HepG2 (cell line): Measurements from ENCODE around the gene NDUFS1. TPM values are rescaled to one million over a fixed set of nuclear protein-coding genes. Genes with fewer than 3 reads are reported as not detected.
A peak's percentile ranks its signal among the peaks of the same experiment; 100 is the strongest.

Experiments used
- ATAC-seq: fragments of 200-7000 bp; cut with Tn5 transposase; 3 replicates; pipeline ENCODE4 v1.9.1; 2020; ENCODE audit warnings: mild to moderate bottlenecking, moderate library complexity
- BruUV-seq: library from RNA; stranded (reverse); fragments of 400-500 nt; replicated peaks from 2 replicates; lab custom pipeline; 2021; lab: Mats Ljungman, UMichigan
- CTCF ChIA-PET: fragments of 300-600 bp; formaldehyde crosslinking; extraction: SDS; loops from one replicate; lab custom pipeline; 2021; ENCODE audit warnings: low total read pairs, inconsistent platforms, low intra/inter-chr PET ratio; lab: Yijun Ruan, JAX
- POLR2A ChIA-PET: fragments of 350-600 bp; sonication (Branson Sonifier 250); formaldehyde crosslinking; loops from one replicate; lab custom pipeline; 2020; ENCODE audit warnings: antibody characterized with exemption, inconsistent platforms; lab: Yijun Ruan, JAX
- DNase-seq: peaks from one replicate; pipeline ENCODE4 v3.0.0-alpha.2; 2015; ENCODE audit warnings: low spot score
- FAIRE-seq: peaks from 3 replicates; lab custom pipeline; 2011; peaks lifted over from hg19 to GRCh38; lab: Jason Lieb, UNC
- H2AFZ ChIP-seq: one replicate; pipeline ENCODE4 v1.6.1; 2011; ENCODE audit warnings: low read length, inconsistent platforms
- H3K27ac ChIP-seq: fragments of 300-600 bp; 3 replicates; pipeline ENCODE4 v1.8.0; 2011; ENCODE audit warnings: mixed run types, mild to moderate bottlenecking, mixed read lengths, low read length, inconsistent platforms; ENCODE audit not compliant: insufficient read depth; ENCODE audit errors: extremely low read length
- H3K27me3 ChIP-seq, 2 experiments: fragments of 200-600 bp in 1 of 2; 2 replicates in 1 of 2; 3 replicates in 1 of 2; pipeline versions ENCODE4 v1.6.0 to v1.8.0; 2011; ENCODE audit warnings: low read length in 2 of 2, mild to moderate bottlenecking in 2 of 2, moderate library complexity in 2 of 2, inconsistent platforms in 1 of 2; ENCODE audit not compliant: insufficient read depth in 2 of 2, control insufficient read depth in 1 of 2
- H3K36me3 ChIP-seq, 2 experiments: fragments of 200-600 bp in 1 of 2; replicated peaks in 1 of 2; 2 replicates in 1 of 2; 3 replicates in 1 of 2; pipeline versions ENCODE4 v1.5.1 to v1.8.0; 2011; ENCODE audit warnings: low read length in 2 of 2, inconsistent platforms in 1 of 2; ENCODE audit not compliant: insufficient read depth in 2 of 2, control insufficient read depth in 1 of 2
- H3K4me1 ChIP-seq: 2 replicates; pipeline ENCODE4 v1.5.1; 2012; ENCODE audit warnings: low read length, inconsistent platforms; ENCODE audit not compliant: insufficient read depth
- H3K4me2 ChIP-seq: 2 replicates; pipeline ENCODE4 v1.6.0; 2011; ENCODE audit warnings: low read depth, low read length, inconsistent platforms
- H3K4me3 ChIP-seq, 3 experiments: fragments of 200-600 bp in 1 of 3; sonication (generic), shearing (Covaris generic) in 1 of 3; replicated peaks in 1 of 3; 2 replicates each; pipeline ENCODE4 v1.5.1; 2011 to 2016; ENCODE audit warnings: low read length in 3 of 3, inconsistent platforms in 2 of 3, low read depth in 2 of 3, mild to moderate bottlenecking in 2 of 3, control low read depth in 1 of 3, mixed read lengths in 1 of 3; ENCODE audit not compliant: insufficient read depth in 1 of 3
- H3K79me2 ChIP-seq: one replicate; pipeline ENCODE4 v1.6.1; 2011; ENCODE audit warnings: low read length, inconsistent platforms; ENCODE audit not compliant: insufficient read depth
- H3K9ac ChIP-seq: 2 replicates; pipeline ENCODE4 v1.6.0; 2011; ENCODE audit warnings: mild to moderate bottlenecking, low read depth, low read length, inconsistent platforms; ENCODE audit not compliant: insufficient read depth
- H3K9me3 ChIP-seq: 2 replicates; pipeline ENCODE4 v1.5.1; 2012; ENCODE audit warnings: mild to moderate bottlenecking, low read length
- H4K20me1 ChIP-seq: 2 replicates; pipeline ENCODE4 v1.6.0; 2011; ENCODE audit warnings: inconsistent platforms, mild to moderate bottlenecking, low read length, moderate library complexity; ENCODE audit not compliant: insufficient read depth
- ETV5 ChIP-seq: IDR thresholded peaks from 2 replicates; pipeline ENCODE4 v1.6.1; 2018; ENCODE audit warnings: missing biosample characterization, missing genetic modification reagents, inconsistent platforms, borderline replicate concordance
- FOXO1 ChIP-seq: sonication (generic); formaldehyde crosslinking; IDR thresholded peaks from 2 replicates; pipeline ENCODE4 v1.4.0; 2020; ENCODE audit warnings: missing genetic modification reagents
- MAFF ChIP-seq: IDR thresholded peaks from 2 replicates; pipeline ENCODE4 v1.6.1; 2011; ENCODE audit warnings: low read depth, low read length, improper control_type of control experiment
- MED1 ChIP-seq: sonication (generic); formaldehyde crosslinking; IDR thresholded peaks from 2 replicates; pipeline ENCODE4 v1.4.0; 2020; ENCODE audit warnings: missing genetic modification reagents
- MIXL1 ChIP-seq: IDR thresholded peaks from 2 replicates; pipeline ENCODE4 v1.6.1; 2016
- POGZ ChIP-seq: sonication (generic); formaldehyde crosslinking; IDR thresholded peaks from 2 replicates; pipeline ENCODE4 v1.4.0; 2020; ENCODE audit warnings: mild to moderate bottlenecking, missing genetic modification reagents
- RELA ChIP-seq: sonication (generic); formaldehyde crosslinking; IDR thresholded peaks from 2 replicates; pipeline ENCODE4 v1.4.0; 2020; ENCODE audit warnings: missing genetic modification reagents
- ZFP36 ChIP-seq: fragments of 150-350 bp; IDR thresholded peaks from 2 replicates; pipeline ENCODE4 v1.6.1; 2018; ENCODE audit warnings: borderline replicate concordance, low read length, low read depth; ENCODE audit not compliant: partially characterized antibody
- ZNF333 ChIP-seq: sonication (generic); formaldehyde crosslinking; IDR thresholded peaks from 2 replicates; pipeline ENCODE4 v1.4.0; 2020; ENCODE audit warnings: mild to moderate bottlenecking, missing genetic modification reagents, borderline replicate concordance
- ZNF460 ChIP-seq: sonication (generic); formaldehyde crosslinking; IDR thresholded peaks from 2 replicates; pipeline ENCODE4 v1.5.1; 2020; ENCODE audit warnings: missing genetic modification reagents, mild to moderate bottlenecking, borderline replicate concordance
- ZNF598 ChIP-seq: sonication (generic); formaldehyde crosslinking; IDR thresholded peaks from 2 replicates; pipeline ENCODE4 v1.5.1; 2020; ENCODE audit warnings: mild to moderate bottlenecking, missing genetic modification reagents, borderline replicate concordance
- ZNF724P ChIP-seq: sonication (generic); formaldehyde crosslinking; IDR thresholded peaks from 2 replicates; pipeline ENCODE4 v1.8.0; 2022; ENCODE audit warnings: missing genetic modification reagents, borderline replicate concordance
- ZNF891 ChIP-seq: sonication (generic); formaldehyde crosslinking; IDR thresholded peaks from 2 replicates; pipeline ENCODE4 v1.5.0; 2020; ENCODE audit warnings: mild to moderate bottlenecking, missing genetic modification reagents
- in situ Hi-C: cut with HindIII; loops from 2 replicates; pipeline ENCODE4 v1.10.0; 2017; ENCODE audit warnings: low pct_unique_long_range_greater_than_20kb; ENCODE audit not compliant: extremely low pct_ligation_motif_present
- intact Hi-C: fragments of 100-400 bp; cut with micrococcal nuclease; formaldehyde crosslinking; loops from one replicate; pipeline ENCODE4 v1.10.0; 2022; ENCODE audit not compliant: unreplicated experiment
- polyA plus RNA-seq, 8 experiments: library from polyadenylated mRNA; depleted of rRNA in 3 of 8; stranded (reverse) in 7 of 8; unstranded in 1 of 8; fragments of >200 nt; fragmentation: Illumina TruSeq in 4 of 8; extraction: Trizol in 4 of 8; gene quantifications; 2 replicates each; pipeline versions ENCODE4 v1.2.1 to v1.2.3, GENCODE V29; 2011 to 2016; ENCODE audit warnings: low read depth in 4 of 8, missing spikeins in 1 of 8, mixed read lengths in 1 of 8; ENCODE audit not compliant: insufficient read depth in 1 of 8
- total RNA-seq, 5 experiments: library from RNA; depleted of rRNA; stranded (reverse); fragments of >200 nt; fragmentation: Illumina TruSeq; extraction: Trizol; gene quantifications; 2 replicates each; pipeline ENCODE4 v1.2.3, GENCODE V29; 2016; ENCODE audit warnings: low read depth in 1 of 5
- TF ChIP-seq, protein P1 (sequence below): sonication (generic); IDR thresholded peaks from 2 replicates; pipeline ENCODE4 v1.6.1; 2016; ENCODE audit warnings: low read depth, borderline replicate concordance
- TF ChIP-seq, protein P2 (sequence below): sonication (generic); formaldehyde crosslinking; IDR thresholded peaks from 2 replicates; pipeline ENCODE4 v1.8.0; 2022; ENCODE audit warnings: missing genetic modification reagents, low read depth, mild to moderate bottlenecking, borderline replicate concordance
- TF ChIP-seq, protein P3 (sequence below): sonication (generic); formaldehyde crosslinking; IDR thresholded peaks from 2 replicates; pipeline ENCODE4 v1.5.0; 2020; ENCODE audit warnings: missing genetic modification reagents, mild to moderate bottlenecking, borderline replicate concordance

The NDUFS1 gene
- total and polyA plus RNA-seq, 2 of the 13 experiments (the other 11 are each of a cell fraction or from before 2014, with no cell fraction given) = 139 to 242 TPM

DNA sequence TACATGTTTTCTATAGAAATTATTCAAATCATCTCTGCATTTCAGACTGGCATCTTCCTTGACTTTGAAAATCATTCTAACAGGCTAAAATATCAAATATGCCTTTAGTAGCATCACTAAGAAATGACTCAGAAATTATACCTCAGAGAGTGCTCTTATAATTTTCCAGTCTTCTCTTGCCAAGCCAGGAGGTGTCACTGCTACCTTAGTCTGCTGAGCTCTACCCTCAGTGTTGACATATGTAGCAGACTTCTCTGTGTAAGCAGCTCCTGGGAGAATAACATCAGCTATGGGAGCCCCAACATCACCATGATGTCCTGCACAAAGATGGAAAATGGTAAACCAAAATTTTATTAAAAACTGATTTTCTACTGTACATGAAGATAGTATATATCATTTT is 31.6 kb downstream of the NDUFS1 start (continued):
- TF ChIP-seq ZNF598 = no peak
- no peak for TF ChIP-seq MIXL1 (CRISPR knock-in tag)
- TF ChIP-seq MED1 = no peak
- no peak for TF ChIP-seq ETV5
- TF ChIP-seq RELA (CRISPR knock-in tag) = no peak

DNA sequence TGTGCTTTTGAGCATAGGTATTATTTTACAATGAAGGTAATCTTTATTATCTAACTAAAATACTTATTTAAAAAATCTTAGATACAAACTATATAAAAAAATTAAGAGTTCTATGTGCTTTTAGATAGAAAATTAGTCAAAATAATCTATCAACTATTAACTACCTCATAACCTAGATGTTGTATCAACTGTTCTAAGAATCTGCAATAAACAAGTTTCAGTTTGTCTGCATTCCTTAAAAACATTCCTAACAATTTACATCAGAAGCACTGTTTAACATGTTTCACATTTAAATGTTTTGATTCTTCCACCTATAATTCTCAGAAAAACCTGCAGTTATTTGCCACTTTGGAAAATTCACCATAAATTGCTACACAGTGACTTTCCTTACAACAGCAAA is 33.3 kb downstream of the NDUFS1 start:
- H3K9ac ChIP-seq = no peak overlapping the region
- in situ Hi-C loops = no loop called here
- H3K36me3 ChIP-seq = peaks cover 18 to 78% of the 10 kb centered on the region in 2 experiments
- CTCF ChIA-PET = no interaction called here
- H3K9me3 ChIP-seq = no peaks in the 10 kb centered on the region
- no peak overlapping the region for H2AFZ ChIP-seq
- no peaks in the 10 kb centered on the region for H4K20me1 ChIP-seq
- no peak for DNase-seq
- TF ChIP-seq ZNF724P (CRISPR knock-in tag) (no peak), ZNF891 (CRISPR knock-in tag) (no peak), POGZ (CRISPR knock-in tag) (no peak), FOXO1 (CRISPR knock-in tag) (no peak), ZFP36 (no peak), ZNF460 (CRISPR knock-in tag) (no peak), MAFF (no peak), ZNF333 (CRISPR knock-in tag) (no peak)
- TF ChIP-seq, protein P1, sequence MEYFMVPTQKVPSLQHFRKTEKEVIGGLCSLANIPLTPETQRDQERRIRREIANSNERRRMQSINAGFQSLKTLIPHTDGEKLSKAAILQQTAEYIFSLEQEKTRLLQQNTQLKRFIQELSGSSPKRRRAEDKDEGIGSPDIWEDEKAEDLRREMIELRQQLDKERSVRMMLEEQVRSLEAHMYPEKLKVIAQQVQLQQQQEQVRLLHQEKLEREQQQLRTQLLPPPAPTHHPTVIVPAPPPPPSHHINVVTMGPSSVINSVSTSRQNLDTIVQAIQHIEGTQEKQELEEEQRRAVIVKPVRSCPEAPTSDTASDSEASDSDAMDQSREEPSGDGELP = no peak
- TF ChIP-seq, protein P2, sequence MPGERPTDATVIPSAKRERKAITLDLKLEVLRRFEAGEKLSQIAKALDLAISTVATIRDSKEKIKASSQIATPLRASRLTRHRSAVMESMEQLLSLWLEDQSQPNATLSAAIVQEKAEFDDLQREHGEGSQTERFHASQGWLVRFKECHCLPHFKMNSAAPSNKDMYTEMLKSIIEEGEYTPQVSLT (CRISPR knock-in tag) = no peak
- TF ChIP-seq, protein P3, sequence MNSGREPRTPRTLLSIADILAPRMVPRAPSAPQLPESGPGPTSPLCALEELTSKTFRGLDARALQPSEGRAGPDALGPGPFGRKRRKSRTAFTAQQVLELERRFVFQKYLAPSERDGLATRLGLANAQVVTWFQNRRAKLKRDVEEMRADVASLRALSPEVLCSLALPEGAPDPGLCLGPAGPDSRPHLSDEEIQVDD (CRISPR knock-in tag) = no peak
- TF ChIP-seq, all 625 proteins: peak for 0
- H3K4me3 ChIP-seq = no peak overlapping the region
- intact Hi-C loops = no loop called here
- ATAC-seq (no peak), FAIRE-seq (no peak)
- H3K4me2 ChIP-seq = no peak overlapping the region
- no peaks in the 10 kb centered on the region for H3K4me1 ChIP-seq
- H3K27me3 ChIP-seq = no peaks in the 10 kb centered on the region
- H3K79me2 ChIP-seq = no peaks in the 10 kb centered on the region
- no peak overlapping the region for H3K27ac ChIP-seq
- BruUV-seq = TSS peak; percentile 16
- POLR2A ChIA-PET = interaction anchor here (1.0 kb wide), 1 partner anchor 39 kb away, joined by 3 read pairs; no protein-coding TSS in a partner anchor
